CD1c-positive myeloid dendritic cell (primary cell): ENCODE measurements around the gene TTLL5.
"Not testable (repeated sequence)": the region's sequence is repeated elsewhere in the genome, so short reads cannot be mapped to it uniquely, and the experiment has no call there.

ENCODE experiments used
- DNase-seq: peaks from one replicate; pipeline ENCODE4 v3.0.0-alpha.2; 2016; ENCODE audit errors: extremely low spot score

The TTLL5 gene

GRCh38 chr14:75831952-75832351 is 170.9 kb downstream of the TTLL5 start:
- DNase-seq = peak; percentile 6

DNA sequence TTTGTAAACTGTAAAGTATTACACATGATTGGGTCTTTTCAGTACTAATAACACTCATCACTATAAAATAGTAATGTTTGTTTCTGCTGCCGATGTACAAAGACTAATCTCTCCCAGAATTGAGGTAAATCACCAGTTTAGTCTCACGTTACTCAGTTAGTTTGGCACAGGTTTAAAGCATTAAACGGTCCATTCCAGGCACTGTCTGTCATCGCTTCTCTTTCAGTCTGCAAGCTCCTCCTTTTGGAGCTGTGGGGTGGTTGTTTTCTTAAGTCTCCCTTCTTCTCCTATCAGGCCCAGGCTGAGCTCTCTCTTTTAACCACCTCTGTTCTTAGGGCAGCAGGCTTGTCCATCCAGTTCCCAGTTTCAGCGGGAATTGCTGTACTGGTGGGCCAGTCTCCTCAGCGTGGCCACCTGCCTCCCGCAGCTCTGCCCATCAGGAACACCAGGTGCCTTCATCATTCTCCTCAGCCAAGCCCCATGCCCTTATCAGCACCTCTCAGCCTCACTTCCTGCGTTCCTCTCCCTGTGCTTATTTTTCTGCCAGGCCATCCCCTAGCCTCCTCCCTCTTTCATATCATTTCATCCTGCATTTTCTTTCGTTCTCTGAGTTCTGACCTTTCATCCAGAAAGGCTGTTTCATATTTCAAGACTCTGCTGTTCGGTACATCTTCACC is 171.7 kb downstream of the TTLL5 start:
- no peak for DNase-seq

GRCh38 chr14:75833326-75834020 is 172.4 kb downstream of the TTLL5 start:
- DNase-seq = no peak

DNA sequence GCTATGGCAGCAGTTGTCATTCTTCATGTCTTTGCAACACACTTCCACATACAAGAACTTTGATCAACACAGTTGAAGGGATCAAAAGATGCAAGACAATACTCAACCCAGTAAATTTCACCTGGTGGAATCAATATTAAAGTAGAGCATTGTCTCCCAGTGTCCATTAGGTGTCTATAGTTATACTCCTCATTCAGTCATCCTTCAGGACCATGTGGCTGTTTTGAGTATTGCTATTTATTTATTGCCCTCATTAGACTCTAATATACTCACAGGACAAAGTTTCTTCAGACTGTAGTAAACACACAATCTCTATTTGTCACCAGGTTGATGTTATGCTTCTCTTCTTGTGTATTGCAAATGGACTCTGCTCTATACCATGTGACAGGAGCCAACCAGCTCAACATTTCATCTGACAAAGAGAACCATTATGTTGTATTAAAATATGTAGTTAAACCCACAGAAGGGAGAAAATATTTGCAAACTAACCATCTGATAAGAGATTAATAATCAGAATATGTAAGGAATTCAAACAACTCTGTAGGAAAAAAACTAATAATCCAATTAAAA is 174.2 kb downstream of the TTLL5 start:
- DNase-seq = no peak

DNA sequence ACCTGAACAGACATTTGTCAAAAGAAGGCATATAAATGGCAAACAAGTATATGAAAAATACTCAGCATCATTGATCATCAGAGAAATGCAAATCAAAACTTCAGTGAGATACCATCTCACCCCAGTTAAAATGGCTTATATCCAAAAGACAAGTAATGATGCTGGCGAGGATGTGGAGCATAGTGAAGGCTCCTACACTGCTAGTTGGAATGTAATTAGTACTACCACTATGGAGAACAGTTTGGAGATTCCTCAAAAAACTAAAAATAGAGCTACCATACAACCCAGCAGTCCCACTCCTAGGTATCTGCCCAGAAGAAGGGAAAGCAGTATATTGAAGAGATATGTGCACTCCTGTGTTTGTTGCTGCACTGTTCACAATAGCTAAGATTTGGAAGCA is 174.7 kb downstream of the TTLL5 start:
- no peak for DNase-seq

DNA sequence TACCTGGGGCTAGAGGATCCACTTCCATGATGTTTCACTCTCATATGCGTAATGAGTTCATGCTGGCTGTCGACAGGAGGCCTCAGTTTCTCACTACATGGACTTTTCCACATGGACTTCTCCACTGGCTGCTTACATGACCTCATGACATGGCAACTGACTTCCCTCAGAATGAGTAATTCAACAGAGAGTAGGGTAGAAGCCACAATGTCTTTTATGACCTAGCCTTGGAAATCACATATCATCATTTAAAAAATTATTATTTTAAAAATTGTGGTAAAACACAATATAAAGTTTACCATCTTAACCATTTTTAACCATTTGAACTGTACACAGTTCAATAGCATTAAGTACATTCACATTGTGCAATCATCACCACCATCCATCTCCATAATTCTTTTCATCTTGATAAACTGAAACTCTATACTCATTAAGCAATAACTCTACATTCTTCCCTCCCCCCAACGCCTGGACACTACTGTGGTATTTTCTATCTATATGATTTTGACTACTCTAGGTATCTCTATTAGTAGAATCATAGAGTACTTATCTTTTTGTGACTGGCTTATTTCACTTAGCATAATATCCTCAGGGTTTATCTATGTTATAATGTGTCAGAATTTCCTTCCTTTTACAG is 176.2 kb downstream of the TTLL5 start:
- DNase-seq = no peak

DNA sequence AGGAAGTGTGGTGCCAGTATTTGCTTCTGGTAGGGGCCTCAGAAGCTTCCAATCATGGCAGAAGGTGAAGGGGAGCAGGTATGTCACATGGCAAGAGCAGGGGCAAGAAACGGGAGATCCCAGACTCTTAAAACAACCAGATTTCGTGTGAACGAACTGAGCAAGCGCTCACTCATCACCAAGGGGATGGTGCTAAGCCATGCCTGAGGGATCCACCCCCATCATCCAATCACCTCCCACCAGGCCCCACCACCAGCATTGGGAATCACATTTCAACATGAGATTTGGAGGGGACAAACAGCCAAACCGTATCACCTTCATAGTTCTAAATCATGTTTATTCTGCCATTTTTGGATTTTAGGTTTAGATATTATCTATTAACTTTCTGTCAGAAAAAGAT is 179.9 kb downstream of the TTLL5 start:
- no peak for DNase-seq

GRCh38 chr14:75842551-75842950 is 181.5 kb downstream of the TTLL5 start:
- DNase-seq = no peak

DNA sequence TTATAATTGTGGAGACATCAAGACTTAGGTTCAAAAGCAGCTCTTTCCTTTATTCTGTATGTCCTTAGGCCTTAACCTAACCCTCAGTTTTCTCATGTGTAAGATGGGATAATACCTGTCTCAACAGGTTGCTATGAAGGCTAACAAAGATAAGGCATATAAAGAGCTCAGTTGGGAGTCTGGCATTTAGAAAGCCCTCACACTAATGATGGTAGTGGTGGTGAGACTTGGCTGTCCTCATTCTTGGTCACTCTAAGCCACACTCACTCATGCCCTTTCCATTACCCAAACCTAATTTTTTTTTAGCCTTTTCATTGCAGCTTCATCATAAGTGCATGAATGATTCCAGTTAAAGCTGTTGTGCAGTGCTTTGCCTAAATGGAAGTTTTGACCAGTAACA is 183.4 kb downstream of the TTLL5 start:
- DNase-seq = no peak

- DNase-seq = no peak
These were observed 184.2 kb downstream of the TTLL5 start for GRCh38 chr14:75845136-75845804.

GRCh38 chr14:75846694-75847093 is 185.6 kb downstream of the TTLL5 start:
- not testable (repeated sequence) for DNase-seq

- DNase-seq = no peak
These were observed 186.5 kb downstream of the TTLL5 start for GRCh38 chr14:75847584-75847983.

DNA sequence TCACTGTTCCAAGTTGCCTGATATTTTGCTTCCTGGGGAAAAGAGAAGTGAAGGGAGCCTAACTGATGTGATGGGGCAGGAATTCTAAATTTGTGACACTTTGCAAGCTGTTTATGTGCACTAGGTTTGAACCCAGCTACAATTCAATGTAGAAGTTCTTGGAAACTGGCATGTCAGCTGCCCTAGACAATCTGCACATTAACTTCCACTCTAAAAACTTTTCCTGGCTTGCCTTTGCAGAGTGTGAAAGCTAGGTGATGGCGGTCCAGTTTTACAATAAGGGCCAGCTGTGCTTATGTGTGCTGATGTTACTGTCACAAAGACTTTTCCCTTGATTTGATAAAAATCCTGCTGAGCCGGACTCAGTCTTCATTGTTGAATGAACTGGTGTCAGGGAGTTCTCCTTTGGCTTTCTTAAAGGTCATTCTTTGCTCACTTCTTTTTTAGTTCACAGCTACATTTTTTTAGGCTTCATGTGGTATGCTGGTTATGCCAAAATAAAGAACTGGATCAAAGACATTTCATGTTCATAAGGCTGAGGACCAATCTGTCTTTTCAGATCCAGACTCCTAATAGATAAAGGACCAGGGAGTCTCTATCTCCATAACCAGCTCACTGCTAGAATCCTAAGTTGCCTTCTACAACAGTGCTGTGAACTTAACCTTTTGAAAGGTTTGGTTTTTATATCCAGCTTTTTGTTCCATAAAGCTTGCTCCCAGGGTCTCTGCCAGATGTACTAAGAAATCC is 187.3 kb downstream of the TTLL5 start:
- DNase-seq = no peak

DNA sequence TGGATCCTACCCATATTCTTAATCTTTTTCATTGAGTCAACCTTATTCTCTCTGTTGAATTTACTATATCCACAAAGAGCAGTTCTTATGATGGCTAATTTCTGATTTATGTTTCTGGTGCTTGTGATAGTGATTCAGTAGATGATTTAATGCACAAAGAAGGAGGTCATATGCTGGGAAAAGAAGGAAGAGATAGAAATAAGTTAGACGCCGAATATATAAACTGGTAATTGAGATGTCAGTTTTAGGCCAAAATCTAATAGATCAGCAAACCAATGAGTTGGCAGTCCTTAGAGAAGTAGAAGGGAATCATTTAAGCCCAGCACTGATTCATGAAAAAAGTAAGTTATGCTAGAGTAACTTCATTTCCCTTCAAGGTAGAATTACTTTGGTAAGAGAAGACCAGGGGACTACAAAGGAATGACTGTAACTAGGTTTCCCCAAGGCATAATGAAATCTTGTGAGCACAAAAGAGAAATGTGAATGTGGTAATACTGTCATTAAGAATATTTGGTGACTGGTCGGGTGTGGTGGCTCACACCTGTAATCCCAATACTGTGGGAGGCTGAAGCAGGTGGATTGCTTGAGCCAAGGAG is 188.4 kb downstream of the TTLL5 start:
- DNase-seq = no peak

- no peak for DNase-seq
These were observed 190.5 kb downstream of the TTLL5 start for GRCh38 chr14:75851574-75851866.

DNA sequence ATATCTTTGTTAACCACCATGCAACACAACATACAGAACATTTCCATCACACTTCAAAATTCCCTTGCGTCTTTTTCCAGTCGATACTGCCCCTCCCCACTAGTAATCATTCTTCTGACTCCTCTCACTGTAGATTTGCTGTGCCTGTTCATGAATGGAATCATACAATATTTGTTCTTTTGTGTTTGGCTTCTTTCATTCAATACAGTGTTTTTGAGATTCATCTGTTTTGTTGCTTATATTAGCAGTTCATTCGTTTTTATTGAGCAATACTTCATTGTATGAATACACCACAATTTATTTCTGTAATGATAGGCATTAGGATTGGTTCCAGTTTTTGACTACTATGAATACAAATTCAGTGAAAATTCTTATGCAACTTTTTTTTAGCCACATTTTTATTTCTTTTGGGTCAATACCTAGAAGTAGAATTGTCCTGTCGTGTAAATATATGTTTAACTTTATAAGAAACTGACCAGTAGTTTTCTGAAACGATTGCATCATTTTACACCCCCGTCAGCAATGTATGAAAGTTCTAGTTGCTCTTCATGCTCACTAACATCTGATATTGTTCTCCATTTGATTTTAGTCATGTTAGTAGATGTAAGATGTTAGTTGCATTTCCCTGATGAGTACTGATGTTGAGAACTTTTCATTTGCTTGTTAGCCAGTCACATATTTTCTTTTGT is 193.2 kb downstream of the TTLL5 start:
- DNase-seq = no peak

- DNase-seq = no peak
These were observed 196.2 kb downstream of the TTLL5 start for GRCh38 chr14:75857199-75857598.

DNA sequence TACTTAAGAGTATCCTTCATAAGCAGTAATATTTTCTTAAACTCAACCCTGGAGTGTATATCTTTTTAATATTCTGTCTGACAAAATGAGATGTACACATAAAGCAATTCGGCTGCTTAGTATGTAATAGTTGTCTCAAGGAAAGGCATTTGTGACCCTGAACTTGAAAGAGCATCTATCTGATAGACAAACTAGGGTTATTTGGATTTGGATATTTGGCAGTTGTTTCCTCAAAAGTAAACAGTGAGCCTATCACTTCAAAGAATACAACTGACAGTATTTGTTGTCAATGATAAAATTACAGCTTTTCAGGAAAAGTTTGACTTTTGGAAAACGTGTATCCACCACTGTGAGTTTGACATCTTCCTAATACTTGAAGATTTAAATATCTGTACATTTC is 197.3 kb downstream of the TTLL5 start:
- DNase-seq = no peak

DNA sequence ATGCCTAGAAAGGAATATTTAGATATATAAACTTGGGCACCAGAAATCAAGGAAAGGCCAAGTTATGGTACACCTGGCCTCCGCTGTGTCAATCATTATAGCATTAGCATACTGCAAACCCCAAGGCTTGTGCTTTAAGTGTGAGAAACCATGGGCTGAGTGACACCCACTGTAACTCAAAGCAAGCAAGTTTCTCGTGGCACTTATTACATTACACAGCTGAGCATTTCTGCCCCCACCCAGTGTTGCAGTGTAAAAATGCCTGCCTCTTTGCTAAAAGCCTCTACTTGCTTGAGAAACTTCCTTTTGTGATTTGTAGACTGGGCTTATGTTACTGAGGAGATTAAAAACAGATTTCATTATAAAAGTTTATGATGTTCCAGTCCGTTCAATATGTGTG is 198.7 kb downstream of the TTLL5 start:
- DNase-seq = no peak

GRCh38 chr14:75860561-75861160 is 199.6 kb downstream of the TTLL5 start:
- no peak for DNase-seq
